CD4-positive, alpha-beta memory T cell (primary cell): Measurements from ENCODE around the gene PPARG. TPM values are rescaled to one million over a fixed set of nuclear protein-coding genes. Genes with fewer than 3 reads are reported as not detected.

Source experiments
- CTCF ChIA-PET: fragments of 350-600 bp; sonication (Branson Sonifier 250); formaldehyde crosslinking; loops from one replicate; lab custom pipeline; 2021; ENCODE audit warnings: inconsistent platforms; ENCODE audit not compliant: partially characterized antibody; lab: Charles Lee
- POLR2A ChIA-PET: fragments of 350-600 bp; sonication (Branson Sonifier 250); formaldehyde crosslinking; loops from one replicate; lab custom pipeline; 2021; ENCODE audit not compliant: partially characterized antibody; lab: Charles Lee
- DNase-seq, 5 donors: peaks; one replicate each; pipeline versions ENCODE4 v3.0.0 to v3.0.0-alpha.2; 2020 to 2022; ENCODE audit warnings: mixed read lengths in 1 of 5
- H3K27ac ChIP-seq: one replicate; pipeline ENCODE4 v1.7.0; 2013; ENCODE audit warnings: low read depth, low read length
- H3K27me3 ChIP-seq: 2 replicates; pipeline ENCODE4 v1.7.0; 2013; ENCODE audit warnings: mild to moderate bottlenecking, low read length, moderate library complexity; ENCODE audit not compliant: insufficient read depth
- H3K36me3 ChIP-seq: 2 replicates; pipeline ENCODE4 v1.7.0; 2013; ENCODE audit warnings: mild to moderate bottlenecking, low read length, moderate library complexity; ENCODE audit not compliant: insufficient read depth
- H3K4me1 ChIP-seq: 2 replicates; pipeline ENCODE4 v1.7.0; 2013; ENCODE audit warnings: mild to moderate bottlenecking, low read length, moderate library complexity; ENCODE audit not compliant: insufficient read depth
- H3K4me3 ChIP-seq, 2 donors: one replicate each; pipeline ENCODE4 v1.7.0; 2013; ENCODE audit warnings: low read length in 2 of 2, mild to moderate bottlenecking in 1 of 2
- H3K9me3 ChIP-seq, 2 donors: one replicate each; pipeline ENCODE4 v1.7.0; 2013; ENCODE audit warnings: low read length in 2 of 2, control low read depth in 1 of 2; ENCODE audit not compliant: control insufficient read depth in 1 of 2
- H3K27ac Mint-ChIP-seq, 7 donors: one replicate each; pipeline ENCODE4 v1.8.0; 2020 to 2021; ENCODE audit warnings: mixed read lengths in 7 of 7, mild to moderate bottlenecking in 6 of 7, inconsistent platforms in 3 of 7, moderate library complexity in 3 of 7
- H3K27me3 Mint-ChIP-seq, 2 donors: one replicate each; pipeline ENCODE4 v1.8.0; 2020 to 2021; ENCODE audit warnings: mixed read lengths in 2 of 2
- H3K36me3 Mint-ChIP-seq, 2 donors: one replicate each; pipeline ENCODE4 v1.8.0; 2020 to 2021; ENCODE audit warnings: mixed read lengths in 2 of 2, inconsistent platforms in 1 of 2, mild to moderate bottlenecking in 1 of 2
- H3K4me1 Mint-ChIP-seq, 4 donors: one replicate each; pipeline ENCODE4 v1.8.0; 2020 to 2021; ENCODE audit warnings: mixed read lengths in 4 of 4, mild to moderate bottlenecking in 1 of 4
- H3K4me3 Mint-ChIP-seq, 8 donors: one replicate each; pipeline ENCODE4 v1.8.0; 2020 to 2021; ENCODE audit warnings: mixed read lengths in 8 of 8, mild to moderate bottlenecking in 7 of 8, moderate library complexity in 6 of 8, inconsistent platforms in 3 of 8
- H3K9me3 Mint-ChIP-seq, 8 donors: one replicate each; pipeline ENCODE4 v1.8.0; 2020 to 2021; ENCODE audit warnings: mixed read lengths in 8 of 8, mild to moderate bottlenecking in 5 of 8, inconsistent platforms in 3 of 8, moderate library complexity in 1 of 8
- intact Hi-C: fragments of 100-400 bp; cut with micrococcal nuclease; formaldehyde crosslinking; loops from one replicate; pipeline ENCODE4 v1.15.1; 2023
- polyA plus RNA-seq, 2 donors: library from polyadenylated mRNA; unstranded; fragments of 300-500 nt; fragmentation: Illumina TruSeq; gene quantifications; one replicate each; pipeline ENCODE4 v1.2.3, GENCODE V29; 2021
- total RNA-seq, 2 experiments: library from RNA; stranded (reverse); gene quantifications; one replicate each; pipeline ENCODE4 v1.2.3, GENCODE V29; 2021

The PPARG gene
- total and polyA plus RNA-seq, 4 experiments from 2014 or later = 0.29 to 0.99 (median 0.83) TPM; not detected in 1

DNA sequence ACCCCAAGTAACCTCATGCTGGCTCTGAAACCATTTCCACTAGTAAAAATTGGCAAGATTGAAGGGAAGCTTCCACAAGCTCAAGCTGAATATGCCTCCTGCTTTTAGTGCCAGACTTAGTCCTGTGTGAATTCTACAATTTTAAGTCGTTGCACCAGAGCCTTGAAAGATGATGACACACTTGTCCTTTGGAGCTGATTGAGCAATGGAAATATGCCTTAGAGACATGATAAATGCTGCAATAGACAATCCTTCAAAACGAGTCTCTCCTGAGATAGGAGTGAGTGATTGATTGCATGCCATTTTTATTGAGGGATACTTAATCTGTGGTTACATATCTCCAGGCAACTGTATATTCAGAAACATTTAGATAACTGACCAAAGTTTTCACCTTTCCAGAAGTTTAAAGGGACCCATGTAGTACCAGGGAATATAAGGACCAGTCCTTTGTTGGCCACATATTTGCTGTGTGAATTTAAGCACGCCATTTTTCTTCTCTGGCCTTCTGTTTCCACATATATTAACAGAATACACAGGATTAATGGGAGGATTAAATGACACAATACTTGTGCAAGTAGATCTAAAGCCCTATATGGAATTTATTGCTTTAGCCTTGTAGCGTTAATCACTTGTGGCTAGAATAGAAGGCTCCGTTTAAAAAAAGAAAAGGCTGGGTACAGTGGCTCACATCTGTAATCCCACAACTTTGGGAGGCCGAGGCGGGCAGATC is 65.1 kb downstream of the PPARG start:
- no peak overlapping the region for H3K4me3 ChIP-seq
- H3K36me3 ChIP-seq = no peaks in the 10 kb centered on the region
- H3K9me3 ChIP-seq = no peaks in the 10 kb centered on the region
- Mint-ChIP-seq H3K27me3 (no peaks in the 10 kb centered on the region), H3K36me3 (no peaks in the 10 kb centered on the region), H3K4me3 (no peak overlapping the region), H3K4me1 (no peaks in the 10 kb centered on the region), H3K9me3 (no peaks in the 10 kb centered on the region), H3K27ac (no peak overlapping the region)
- H3K4me1 ChIP-seq = no peaks in the 10 kb centered on the region
- H3K27me3 ChIP-seq = no peaks in the 10 kb centered on the region
- CTCF ChIA-PET = no interaction called here
- DNase-seq = no peak
- H3K27ac ChIP-seq = no peak overlapping the region
- intact Hi-C loops = no loop called here
- POLR2A ChIA-PET = no interaction called here

GRCh38 chr3:12356175-12356574 is 67.3 kb downstream of the PPARG start:
- peaks cover 0 to 3% (median 0%) of the 10 kb centered on the region in 8 donors for H3K9me3 Mint-ChIP-seq
- intact Hi-C loops = no loop called here
- H3K27me3 ChIP-seq = no peaks in the 10 kb centered on the region
- DNase-seq = no peak
- H3K4me3 Mint-ChIP-seq = no peak overlapping the region
- H3K27me3 Mint-ChIP-seq = no peaks in the 10 kb centered on the region
- no peak overlapping the region for H3K27ac ChIP-seq
- no peaks in the 10 kb centered on the region for H3K36me3 ChIP-seq
- CTCF ChIA-PET = no interaction called here
- no peak overlapping the region for H3K27ac Mint-ChIP-seq
- H3K4me3 ChIP-seq = no peak overlapping the region
- no peaks in the 10 kb centered on the region for H3K36me3 Mint-ChIP-seq
- no peaks in the 10 kb centered on the region for H3K4me1 Mint-ChIP-seq
- POLR2A ChIA-PET = interaction anchor here (0.9 kb wide), 1 partner anchor 124 kb away, joined by 3 read pairs; no protein-coding TSS in a partner anchor
- H3K4me1 ChIP-seq = no peaks in the 10 kb centered on the region
- H3K9me3 ChIP-seq = no peaks in the 10 kb centered on the region

DNA sequence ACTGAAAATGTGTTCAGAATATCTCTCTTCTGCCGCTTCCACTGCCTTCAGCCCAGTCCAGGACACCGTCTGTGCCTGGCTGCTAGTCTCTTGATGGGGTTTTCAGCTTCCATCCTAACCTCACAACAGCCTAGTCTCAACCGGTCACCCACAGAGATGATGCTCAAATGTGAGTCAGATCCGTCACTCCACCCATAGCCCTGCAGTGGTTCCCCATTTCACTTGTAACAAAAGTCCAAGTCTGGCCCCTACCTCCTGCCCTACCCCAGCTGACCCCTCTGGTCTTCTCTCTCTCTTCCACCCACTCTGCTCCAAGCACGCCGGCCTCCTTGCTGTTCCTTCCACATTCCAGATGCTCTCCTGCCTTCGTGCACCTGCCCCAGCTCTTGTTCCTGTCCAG is 68.1 kb downstream of the PPARG start:
- H3K36me3 Mint-ChIP-seq = no peaks in the 10 kb centered on the region
- DNase-seq = no peak
- CTCF ChIA-PET = no interaction called here
- H3K27me3 Mint-ChIP-seq = no peaks in the 10 kb centered on the region
- H3K9me3 ChIP-seq = no peaks in the 10 kb centered on the region
- H3K27ac Mint-ChIP-seq = no peak overlapping the region
- H3K4me3 Mint-ChIP-seq = no peak overlapping the region
- POLR2A ChIA-PET = no interaction called here
- no peak overlapping the region for H3K4me3 ChIP-seq
- no peaks in the 10 kb centered on the region for H3K36me3 ChIP-seq
- H3K4me1 Mint-ChIP-seq = no peaks in the 10 kb centered on the region
- peaks cover 0 to 6% (median 0%) of the 10 kb centered on the region in 8 donors for H3K9me3 Mint-ChIP-seq
- H3K4me1 ChIP-seq = no peaks in the 10 kb centered on the region
- intact Hi-C loops = no loop called here
- no peaks in the 10 kb centered on the region for H3K27me3 ChIP-seq
- H3K27ac ChIP-seq = no peak overlapping the region

DNA sequence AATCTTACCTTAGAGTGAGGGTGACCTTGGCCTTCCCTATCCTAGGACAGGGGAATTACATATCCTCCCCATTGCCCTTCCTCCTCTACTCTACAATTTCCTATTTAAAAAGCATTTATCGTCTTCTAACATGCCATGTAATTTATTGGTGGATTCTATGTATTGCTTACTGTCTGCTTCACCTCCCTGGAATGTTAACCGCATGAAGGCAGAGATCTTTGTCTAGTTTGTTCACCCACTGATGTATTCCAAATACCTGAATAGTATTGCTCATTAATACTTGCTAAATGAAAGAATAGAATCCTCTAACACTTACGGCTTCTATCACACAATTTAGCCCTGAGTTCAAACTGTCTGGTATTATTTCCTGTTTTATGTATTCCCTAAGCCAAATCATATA is 68.6 kb downstream of the PPARG start:
- intact Hi-C loops = no loop called here
- DNase-seq = no peak
- no peak overlapping the region for H3K4me3 Mint-ChIP-seq

DNA sequence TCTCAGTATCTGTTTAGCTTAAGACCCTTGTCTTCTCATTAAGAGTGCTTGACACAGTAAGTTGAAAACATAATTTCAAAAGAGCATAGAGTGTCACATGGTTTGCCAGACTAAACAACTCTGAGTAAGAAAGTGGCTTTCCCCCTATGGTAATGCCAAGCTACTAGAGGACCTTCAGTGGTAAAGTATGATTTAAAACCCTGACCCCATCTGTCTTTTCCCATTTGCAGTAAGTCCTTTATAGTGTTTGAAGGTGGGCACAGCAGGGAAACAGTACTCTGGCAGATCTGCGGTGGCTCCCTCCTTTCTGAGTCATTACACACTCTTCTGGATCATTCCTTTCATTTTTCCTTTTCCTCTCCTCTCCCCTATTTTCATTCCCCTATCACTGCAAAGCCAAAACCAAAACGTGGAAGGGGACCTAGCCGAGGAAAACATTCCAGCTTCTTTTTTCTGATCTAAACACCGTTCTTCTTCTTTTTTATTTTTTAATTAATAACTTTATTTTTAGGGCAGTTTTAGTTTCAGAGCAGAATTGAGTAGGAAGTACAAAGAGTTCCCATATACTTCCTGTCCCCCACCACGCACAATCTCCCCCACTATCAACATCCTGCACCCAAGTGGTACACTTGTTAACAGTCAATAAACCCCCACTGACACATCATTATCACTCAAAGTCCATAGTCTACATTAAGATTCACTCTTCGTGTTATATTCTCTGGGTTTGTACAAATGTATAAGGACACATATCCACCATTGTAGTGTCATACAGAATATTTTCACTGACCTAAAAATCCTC is 74.7 kb downstream of the PPARG start:
- no peak overlapping the region for H3K4me3 Mint-ChIP-seq
- no peak for DNase-seq
- H3K36me3 ChIP-seq = no peaks in the 10 kb centered on the region
- H3K27ac Mint-ChIP-seq = peak overlapping the region in 1 of 7 donors; percentile 42
- no peaks in the 10 kb centered on the region for H3K36me3 Mint-ChIP-seq
- ChIA-PET CTCF (no interaction called here), POLR2A (no interaction called here)
- H3K4me1 ChIP-seq = no peaks in the 10 kb centered on the region
- no peaks in the 10 kb centered on the region for H3K9me3 ChIP-seq
- H3K27me3 Mint-ChIP-seq = peaks cover 0 to 2% of the 10 kb centered on the region in 2 donors
- no peaks in the 10 kb centered on the region for H3K27me3 ChIP-seq
- peaks cover 0 to 9% (median under 1%) of the 10 kb centered on the region in 8 donors for H3K9me3 Mint-ChIP-seq
- H3K27ac ChIP-seq = no peak overlapping the region
- H3K4me3 ChIP-seq = no peak overlapping the region
- H3K4me1 Mint-ChIP-seq = peaks cover 0 to 6% (median 5%) of the 10 kb centered on the region in 4 donors
- intact Hi-C loops = no loop called here

More for the DNA sequence above, 68.6 kb downstream of the PPARG start:
- Histone ChIP-seq H3K27ac (no peak overlapping the region), H3K4me3 (no peak overlapping the region), H3K4me1 (no peaks in the 10 kb centered on the region), H3K9me3 (no peaks in the 10 kb centered on the region), H3K27me3 (no peaks in the 10 kb centered on the region), H3K36me3 (no peaks in the 10 kb centered on the region)
- Mint-ChIP-seq H3K27ac (no peak overlapping the region), H3K4me1 (no peaks in the 10 kb centered on the region), H3K9me3 (peaks cover 0 to 6% (median 0%) of the 10 kb centered on the region in 8 donors), H3K27me3 (no peaks in the 10 kb centered on the region), H3K36me3 (no peaks in the 10 kb centered on the region)
- POLR2A ChIA-PET = no interaction called here
- CTCF ChIA-PET = interaction anchor here (1.0 kb wide), 1 partner anchor 30 kb away, joined by 3 read pairs; no protein-coding TSS in a partner anchor

DNA sequence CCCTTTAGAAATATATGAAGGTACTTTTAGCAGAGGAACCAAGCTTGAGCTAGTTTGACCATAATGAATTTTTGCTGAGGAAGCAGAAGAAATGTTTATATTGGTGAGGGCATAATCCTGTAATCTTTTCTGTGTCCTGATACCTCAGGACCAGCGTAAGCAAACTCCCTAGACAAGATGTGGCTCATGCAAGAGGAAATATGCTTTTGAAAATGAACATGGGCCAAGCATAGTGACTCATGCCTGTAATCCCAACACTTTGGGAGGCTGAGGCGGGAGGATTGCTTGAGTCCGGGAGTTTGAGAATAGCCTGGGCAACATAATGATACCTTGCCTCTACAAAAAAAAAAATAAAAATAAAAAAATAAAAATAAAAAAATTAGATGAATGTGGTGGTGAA is 78.5 kb downstream of the PPARG start:
- Histone ChIP-seq H3K9me3 (no peaks in the 10 kb centered on the region), H3K4me1 (no peaks in the 10 kb centered on the region), H3K36me3 (no peaks in the 10 kb centered on the region), H3K4me3 (no peak overlapping the region), H3K27ac (no peak overlapping the region), H3K27me3 (no peaks in the 10 kb centered on the region)
- Mint-ChIP-seq H3K36me3 (no peaks in the 10 kb centered on the region), H3K27me3 (peaks cover 2 to 3% of the 10 kb centered on the region in 2 donors), H3K9me3 (peaks cover 0 to 7% (median 0%) of the 10 kb centered on the region in 8 donors), H3K27ac (no peak overlapping the region), H3K4me3 (no peak overlapping the region), H3K4me1 (peaks cover 0 to 6% (median 5%) of the 10 kb centered on the region in 4 donors)
- ChIA-PET CTCF (no interaction called here), POLR2A (no interaction called here)
- intact Hi-C loops = no loop called here
- DNase-seq = no peak

GRCh38 chr3:12369029-12369428 is 80.2 kb downstream of the PPARG start:
- CTCF ChIA-PET = no interaction called here

More at GRCh38 chr3:12369029-12369428, 80.2 kb downstream of the PPARG start:
- H3K4me1 Mint-ChIP-seq = peaks cover 0 to 3% (median 2%) of the 10 kb centered on the region in 4 donors
- Histone ChIP-seq H3K36me3 (no peaks in the 10 kb centered on the region), H3K27ac (no peak overlapping the region), H3K27me3 (no peaks in the 10 kb centered on the region), H3K4me3 (no peak overlapping the region), H3K9me3 (no peaks in the 10 kb centered on the region), H3K4me1 (no peaks in the 10 kb centered on the region)
- peaks cover 0 to 7% (median 0%) of the 10 kb centered on the region in 8 donors for H3K9me3 Mint-ChIP-seq
- DNase-seq = no peak
- intact Hi-C loops = no loop called here
- H3K27me3 Mint-ChIP-seq = peaks cover 5 to 12% of the 10 kb centered on the region in 2 donors
- POLR2A ChIA-PET = no interaction called here
- H3K27ac Mint-ChIP-seq = no peak overlapping the region
- H3K36me3 Mint-ChIP-seq = no peaks in the 10 kb centered on the region
- no peak overlapping the region for H3K4me3 Mint-ChIP-seq
